Memory B cell (primary cell): ENCODE measurements around the gene ROBO4.

Source experiments
- ATAC-seq: fragments of 150-1000 bp; cut with Tn5 transposase; 2 replicates; pipeline ENCODE4 v1.10.0; 2021; ENCODE audit warnings: low read depth, mild to moderate bottlenecking, moderate library complexity
- DNase-seq, 2 donors: peaks; one replicate each; pipeline ENCODE4 v3.0.0; 2022; ENCODE audit warnings: low spot score in 2 of 2
- H3K27ac Mint-ChIP-seq: one replicate; pipeline ENCODE4 v1.8.0; 2022; ENCODE audit warnings: mild to moderate bottlenecking, moderate library complexity, mixed read lengths
- H3K27me3 Mint-ChIP-seq: one replicate; pipeline ENCODE4 v1.8.0; 2022; ENCODE audit warnings: mixed read lengths
- H3K36me3 Mint-ChIP-seq: one replicate; pipeline ENCODE4 v1.8.0; 2022; ENCODE audit warnings: mild to moderate bottlenecking, mixed read lengths
- H3K4me1 Mint-ChIP-seq: one replicate; pipeline ENCODE4 v1.8.0; 2022; ENCODE audit warnings: mixed read lengths
- H3K4me3 Mint-ChIP-seq: one replicate; pipeline ENCODE4 v1.8.0; 2022; ENCODE audit warnings: mild to moderate bottlenecking, moderate library complexity, mixed read lengths
- H3K9me3 Mint-ChIP-seq: one replicate; pipeline ENCODE4 v1.8.0; 2022; ENCODE audit warnings: mixed read lengths

ROBO4 gene

DNA sequence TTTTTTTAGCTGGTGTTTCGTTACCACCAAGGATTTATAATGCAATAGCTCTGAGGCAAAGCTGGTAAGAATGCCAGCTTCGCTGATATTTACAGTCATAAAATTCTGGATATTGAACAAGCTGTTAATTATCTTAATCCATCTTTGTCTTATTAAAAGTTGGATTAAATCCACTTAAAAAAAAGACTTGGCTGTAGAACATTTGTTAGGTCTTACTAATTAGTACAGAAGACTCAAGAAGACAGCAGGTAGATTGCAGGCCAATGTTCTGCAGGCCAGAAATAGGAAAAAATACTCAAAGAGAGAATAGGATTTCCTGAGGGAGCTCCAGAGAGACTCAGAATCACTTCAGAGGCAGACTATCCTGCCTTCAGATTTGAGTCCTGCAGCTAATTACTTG, 7.5 kb downstream of the ROBO4 start:
- Mint-ChIP-seq H3K36me3 (no peaks in the 10 kb centered on the region), H3K4me1 (no peaks in the 10 kb centered on the region), H3K27ac (no peak overlapping the region), H3K9me3 (no peaks in the 10 kb centered on the region), H3K4me3 (no peak overlapping the region), H3K27me3 (peaks cover 26% of the 10 kb centered on the region)
- ATAC-seq (no peak), DNase-seq (no peak)

DNA sequence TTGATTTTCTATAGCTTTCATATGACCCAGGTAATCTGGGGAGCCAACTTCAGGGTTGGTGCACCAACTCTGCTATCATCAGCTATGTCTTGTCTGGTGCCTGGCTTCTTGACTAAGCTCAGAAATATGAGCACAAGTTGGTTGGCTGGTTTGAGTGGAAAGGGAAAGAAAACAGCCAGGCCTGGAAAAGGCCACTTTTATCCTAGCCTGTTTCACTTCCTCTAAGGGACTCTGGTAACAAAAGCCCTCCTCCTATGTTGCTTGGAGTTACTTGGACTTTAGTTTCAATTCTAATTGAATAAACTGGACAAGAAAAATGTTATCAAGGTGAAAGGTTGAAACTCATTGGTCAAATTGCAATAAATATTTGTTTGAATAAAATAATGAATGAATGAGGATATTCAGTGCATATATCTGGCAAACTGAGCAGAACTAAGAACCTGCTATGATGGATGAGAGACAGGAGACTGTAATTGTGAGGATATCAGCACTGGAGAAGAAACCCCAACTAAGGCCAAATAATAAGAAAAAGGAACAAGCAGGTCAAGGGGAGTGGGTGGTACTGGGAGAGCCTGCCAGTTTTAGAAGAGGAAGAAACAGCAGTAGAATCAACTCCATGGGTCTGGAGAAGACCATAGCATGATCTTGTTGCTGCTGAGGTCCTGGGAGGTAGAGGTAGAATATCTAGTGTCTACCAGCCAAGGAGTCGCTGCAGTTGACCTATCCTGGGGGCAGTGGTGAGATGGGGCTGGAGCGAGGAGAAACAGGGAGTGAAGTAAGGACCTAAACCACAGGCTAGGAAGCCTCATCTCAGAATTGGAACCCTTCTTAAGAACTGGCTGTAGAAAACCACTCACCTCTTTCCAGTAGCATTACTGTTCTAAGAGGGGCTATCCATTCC, 8.2 kb downstream of the ROBO4 start:
- Mint-ChIP-seq H3K27me3 (peaks cover 22% of the 10 kb centered on the region), H3K4me3 (no peak overlapping the region), H3K36me3 (no peaks in the 10 kb centered on the region), H3K4me1 (no peaks in the 10 kb centered on the region), H3K27ac (no peak overlapping the region), H3K9me3 (no peaks in the 10 kb centered on the region)
- DNase-seq (no peak), ATAC-seq (no peak)

DNA sequence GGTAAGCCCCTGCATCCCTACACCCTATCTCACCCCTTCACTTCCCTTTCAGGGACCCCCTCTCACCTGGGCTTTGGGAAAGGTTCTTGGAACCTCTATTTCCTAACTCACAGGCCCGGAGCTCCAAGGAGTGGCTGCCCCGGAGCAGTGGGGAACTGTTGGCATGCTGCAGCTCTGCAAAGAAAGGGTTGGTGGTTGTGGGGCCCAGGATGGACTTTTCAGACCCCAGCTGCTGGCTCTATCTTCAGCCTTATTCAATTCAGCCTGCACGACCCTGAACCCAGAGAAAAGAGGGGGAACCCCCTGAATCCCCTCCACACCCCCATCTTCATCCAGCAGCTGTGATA, 10.0 kb downstream of the ROBO4 start:
- no peak for DNase-seq
- ATAC-seq: no peak
- H3K4me1 Mint-ChIP-seq: no peaks in the 10 kb centered on the region
- H3K36me3 Mint-ChIP-seq: no peaks in the 10 kb centered on the region
- no peaks in the 10 kb centered on the region for H3K9me3 Mint-ChIP-seq
- no peak overlapping the region for H3K4me3 Mint-ChIP-seq
- H3K27ac Mint-ChIP-seq: no peak overlapping the region
- peaks cover 27% of the 10 kb centered on the region for H3K27me3 Mint-ChIP-seq

DNA sequence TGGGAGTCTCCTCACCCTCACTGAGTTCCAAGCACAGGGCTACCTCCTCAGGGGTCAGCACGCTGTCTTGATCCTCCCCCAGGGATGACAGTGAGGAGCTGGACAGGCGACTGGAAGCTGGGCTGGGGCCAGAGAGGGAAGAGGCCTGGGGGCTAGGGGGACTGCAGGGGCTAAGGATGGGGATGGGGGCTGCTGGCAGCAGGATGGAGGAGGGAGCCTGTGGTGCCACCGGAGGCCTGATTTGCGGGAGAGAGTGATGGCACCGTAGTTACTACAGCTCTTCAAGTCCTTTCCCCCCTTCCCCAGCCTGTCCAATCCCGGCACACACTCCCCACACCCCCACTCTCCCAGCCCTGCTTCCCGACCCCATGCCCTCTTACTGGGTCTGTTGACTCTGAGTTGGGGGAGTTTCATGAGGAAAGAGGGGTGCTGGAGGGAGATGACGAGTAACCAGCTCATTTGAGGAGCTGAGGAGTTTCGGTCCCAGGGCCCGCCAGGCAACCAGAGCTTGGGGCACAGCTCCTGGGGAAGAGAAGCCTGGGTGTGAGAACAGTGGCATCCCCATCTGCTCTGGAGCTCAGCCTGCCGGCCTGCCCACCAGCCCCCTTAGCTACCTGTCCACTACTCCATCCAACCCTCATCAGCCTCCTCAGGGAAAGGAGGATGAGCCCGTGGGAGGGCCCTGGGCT, 10.5 kb downstream of the ROBO4 start:
- Mint-ChIP-seq H3K36me3 (no peaks in the 10 kb centered on the region), H3K9me3 (no peaks in the 10 kb centered on the region), H3K27ac (no peak overlapping the region), H3K4me1 (no peaks in the 10 kb centered on the region), H3K4me3 (no peak overlapping the region), H3K27me3 (peaks cover 24% of the 10 kb centered on the region)
- ATAC-seq (no peak), DNase-seq (no peak)

DNA sequence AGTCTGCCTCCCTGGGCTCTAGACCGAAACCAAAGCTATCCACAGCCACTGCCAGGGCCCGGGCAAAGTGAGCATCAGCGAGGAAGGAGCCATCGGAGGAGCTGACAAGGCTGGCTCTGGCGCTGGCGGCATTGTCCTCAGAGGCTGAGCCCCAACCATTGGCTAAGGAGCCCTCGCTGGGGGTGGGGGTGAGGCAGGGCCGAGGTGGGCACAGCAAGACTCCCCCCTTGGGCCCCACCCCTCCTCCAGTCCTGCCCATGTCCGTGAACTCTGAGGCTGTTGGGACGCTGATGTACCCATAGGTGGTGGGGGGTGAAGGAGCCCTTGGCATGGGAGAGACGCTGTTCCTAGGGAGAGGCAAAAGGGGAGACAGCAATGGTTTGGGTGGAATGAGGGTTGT, 11.2 kb downstream of the ROBO4 start:
- ATAC-seq (no peak), DNase-seq (no peak)
- Mint-ChIP-seq H3K27me3 (peaks cover 24% of the 10 kb centered on the region), H3K36me3 (no peaks in the 10 kb centered on the region), H3K27ac (no peak overlapping the region), H3K9me3 (no peaks in the 10 kb centered on the region), H3K4me1 (no peaks in the 10 kb centered on the region), H3K4me3 (no peak overlapping the region)

DNA sequence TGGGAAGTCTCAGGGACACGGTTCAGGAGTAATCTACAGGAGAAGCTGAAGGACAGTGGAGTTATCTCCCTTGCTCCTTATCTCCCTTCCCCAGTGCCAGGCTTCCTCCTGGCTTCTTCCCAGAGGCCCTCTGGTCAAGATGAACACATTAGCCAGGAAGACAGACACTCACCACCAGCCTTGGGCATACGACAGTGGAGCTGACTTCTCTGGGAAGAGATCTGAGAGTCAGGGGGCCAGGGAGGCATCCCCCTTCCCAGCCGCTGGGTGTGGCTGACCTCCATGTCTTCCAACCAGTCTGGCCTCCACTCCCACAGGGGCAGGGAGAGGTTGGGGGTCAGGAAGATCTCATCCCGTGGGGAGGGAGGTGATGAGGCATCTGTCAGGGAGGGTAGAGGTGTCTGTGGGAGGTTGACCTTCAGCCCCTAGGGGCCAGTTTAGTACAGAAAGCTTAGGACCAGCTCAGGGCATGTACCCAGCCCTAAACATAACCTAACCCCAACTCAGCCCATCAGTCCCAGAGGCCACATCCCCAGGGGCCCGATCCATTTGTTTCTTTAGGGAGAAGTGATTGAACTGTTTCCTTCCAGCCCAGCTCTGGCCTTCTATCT, 12.7 kb downstream of the ROBO4 start:
- no peak overlapping the region for H3K27ac Mint-ChIP-seq
- H3K4me1 Mint-ChIP-seq: no peaks in the 10 kb centered on the region
- DNase-seq (no peak), ATAC-seq (no peak)
- H3K9me3 Mint-ChIP-seq: no peaks in the 10 kb centered on the region
- no peaks in the 10 kb centered on the region for H3K36me3 Mint-ChIP-seq
- no peak overlapping the region for H3K4me3 Mint-ChIP-seq
- peaks cover 26% of the 10 kb centered on the region for H3K27me3 Mint-ChIP-seq

GRCh38 chr11:124884340-124884739, 13.3 kb downstream of the ROBO4 start:
- H3K27ac Mint-ChIP-seq: no peak overlapping the region
- no peaks in the 10 kb centered on the region for H3K36me3 Mint-ChIP-seq
- no peak for ATAC-seq
- no peaks in the 10 kb centered on the region for H3K9me3 Mint-ChIP-seq
- no peak overlapping the region for H3K4me3 Mint-ChIP-seq
- no peaks in the 10 kb centered on the region for H3K4me1 Mint-ChIP-seq
- peaks cover 26% of the 10 kb centered on the region for H3K27me3 Mint-ChIP-seq
- DNase-seq: no peak

DNA sequence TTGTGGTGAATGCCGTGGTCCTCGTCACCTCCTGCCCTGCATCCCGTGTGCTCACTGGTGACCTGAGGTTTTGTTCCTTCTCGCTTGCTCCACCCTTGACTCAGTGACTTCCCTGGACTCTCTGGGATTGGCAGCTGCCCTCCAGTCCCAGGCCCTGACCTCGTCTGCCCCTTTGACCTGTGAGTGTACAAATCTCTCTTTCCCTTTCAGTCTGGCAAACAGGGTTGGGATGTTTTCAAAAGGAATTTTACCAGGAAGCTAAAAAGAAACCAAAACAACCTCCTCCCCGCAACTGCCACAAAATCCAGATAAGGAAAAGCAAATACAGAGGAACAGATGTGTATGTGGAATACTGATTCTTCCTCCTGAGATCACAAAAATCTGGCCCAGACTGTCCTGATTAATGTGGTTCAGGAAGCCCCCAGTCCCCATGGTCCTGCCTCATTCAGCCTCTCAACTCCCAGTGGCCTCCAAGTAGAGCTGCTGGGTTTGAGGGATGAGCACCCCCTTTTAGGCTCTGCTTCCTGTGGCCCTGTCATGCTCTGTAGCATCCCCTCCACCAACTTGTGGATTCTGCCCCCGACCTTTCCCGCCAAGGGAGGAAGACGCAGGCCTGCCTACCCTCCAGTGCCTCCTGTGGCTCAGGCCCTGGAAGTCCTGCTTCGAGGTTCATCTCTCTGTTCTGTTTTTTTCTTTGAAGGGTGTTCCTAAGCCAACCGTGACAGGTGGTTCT, 15.2 kb downstream of the ROBO4 start:
- Mint-ChIP-seq H3K4me1 (no peaks in the 10 kb centered on the region), H3K27me3 (peaks cover 30% of the 10 kb centered on the region)
- DNase-seq: no peak

GRCh38 chr11:124880958-124881357, 16.7 kb downstream of the ROBO4 start:
- no peak for DNase-seq
- Mint-ChIP-seq H3K4me1 (peaks cover 4% of the 10 kb centered on the region), H3K27ac (no peak overlapping the region), H3K36me3 (peaks cover 3% of the 10 kb centered on the region), H3K27me3 (peaks cover 26% of the 10 kb centered on the region), H3K9me3 (no peaks in the 10 kb centered on the region), H3K4me3 (no peak overlapping the region)
- no peak for ATAC-seq

More for the DNA sequence above, 15.2 kb downstream of the ROBO4 start:
- H3K4me3 Mint-ChIP-seq: no peak overlapping the region
- H3K36me3 Mint-ChIP-seq: no peaks in the 10 kb centered on the region
- H3K27ac Mint-ChIP-seq: no peak overlapping the region
- no peak for ATAC-seq
- H3K9me3 Mint-ChIP-seq: no peaks in the 10 kb centered on the region

- peaks cover 28% of the 10 kb centered on the region for H3K27me3 Mint-ChIP-seq
- H3K9me3 Mint-ChIP-seq: no peaks in the 10 kb centered on the region
- no peak overlapping the region for H3K27ac Mint-ChIP-seq
- no peak overlapping the region for H3K4me3 Mint-ChIP-seq
- peaks cover 9% of the 10 kb centered on the region for H3K4me1 Mint-ChIP-seq
- DNase-seq: no peak
- no peak for ATAC-seq
- H3K36me3 Mint-ChIP-seq: peaks cover 3% of the 10 kb centered on the region
Measured at GRCh38 chr11:124880290-124880611, 17.4 kb downstream of the ROBO4 start.

- DNase-seq (no peak), ATAC-seq (no peak)
- no peak overlapping the region for H3K4me3 Mint-ChIP-seq
- peaks cover 3% of the 10 kb centered on the region for H3K36me3 Mint-ChIP-seq
- no peaks in the 10 kb centered on the region for H3K9me3 Mint-ChIP-seq
- peaks cover 32% of the 10 kb centered on the region for H3K27me3 Mint-ChIP-seq
- H3K4me1 Mint-ChIP-seq: peaks cover 9% of the 10 kb centered on the region
- no peak overlapping the region for H3K27ac Mint-ChIP-seq
Measured at GRCh38 chr11:124879493-124880289, 18.0 kb downstream of the ROBO4 start.

GRCh38 chr11:124878759-124879492, 18.7 kb downstream of the ROBO4 start:
- Mint-ChIP-seq H3K4me3 (no peak overlapping the region), H3K36me3 (peaks cover 3% of the 10 kb centered on the region), H3K27me3 (peaks cover 35% of the 10 kb centered on the region), H3K9me3 (no peaks in the 10 kb centered on the region), H3K27ac (no peak overlapping the region), H3K4me1 (peaks cover 9% of the 10 kb centered on the region)
- DNase-seq (no peak), ATAC-seq (no peak)
